Endodermal cell (in vitro differentiated cells): ENCODE measurements around the gene TNFRSF21. TPM values are rescaled to one million over a fixed set of nuclear protein-coding genes. Genes with fewer than 3 reads are reported as not detected.

Source experiments
- DNase-seq: peaks from one replicate; pipeline ENCODE4 v3.0.0-alpha.2; 2017
- H3K27ac ChIP-seq: 2 replicates; pipeline ENCODE4 v1.5.1; 2013; ENCODE audit warnings: mild to moderate bottlenecking, low read depth, low read length, moderate library complexity
- H3K27me3 ChIP-seq: 2 replicates; pipeline ENCODE4 v1.6.1; 2013; ENCODE audit warnings: mild to moderate bottlenecking, low read length, moderate library complexity; ENCODE audit not compliant: insufficient read depth, control insufficient read depth, poor library complexity, severe bottlenecking
- H3K36me3 ChIP-seq: 2 replicates; pipeline ENCODE4 v1.7.0; 2013; ENCODE audit warnings: mild to moderate bottlenecking, low read length, moderate library complexity; ENCODE audit not compliant: control insufficient read depth, insufficient read depth
- H3K4me1 ChIP-seq: one replicate; pipeline ENCODE4 v1.7.0; 2013; ENCODE audit warnings: low read length; ENCODE audit not compliant: control insufficient read depth, insufficient read depth
- H3K4me3 ChIP-seq: 2 replicates; pipeline ENCODE4 v1.5.1; 2013; ENCODE audit warnings: mild to moderate bottlenecking, low read length, moderate library complexity
- H3K9ac ChIP-seq: 2 replicates; pipeline ENCODE4 v1.6.1; 2013; ENCODE audit warnings: mild to moderate bottlenecking, low read length, moderate library complexity; ENCODE audit not compliant: poor library complexity, severe bottlenecking; ENCODE audit errors: extremely low read depth
- H3K9me3 ChIP-seq: 2 replicates; pipeline ENCODE4 v1.6.1; 2013; ENCODE audit warnings: mild to moderate bottlenecking, low read length, moderate library complexity; ENCODE audit not compliant: control insufficient read depth
- H3K27ac Mint-ChIP-seq: 2 replicates; pipeline ENCODE4 v1.8.0; 2020; ENCODE audit warnings: mixed read lengths
- H3K27me3 Mint-ChIP-seq: 2 replicates; pipeline ENCODE4 v1.8.0; 2021; ENCODE audit warnings: mild to moderate bottlenecking, mixed read lengths; ENCODE audit not compliant: insufficient read depth
- H3K36me3 Mint-ChIP-seq: 2 replicates; pipeline ENCODE4 v1.8.0; 2020; ENCODE audit warnings: low read depth, mixed read lengths
- H3K4me1 Mint-ChIP-seq: 2 replicates; pipeline ENCODE4 v1.8.0; 2020; ENCODE audit warnings: mixed read lengths
- H3K4me3 Mint-ChIP-seq: 2 replicates; pipeline ENCODE4 v1.8.0; 2020; ENCODE audit warnings: mild to moderate bottlenecking, moderate library complexity, mixed read lengths
- H3K9me3 Mint-ChIP-seq: 2 replicates; pipeline ENCODE4 v1.8.0; 2020; ENCODE audit warnings: mild to moderate bottlenecking, mixed read lengths
- CTCF ChIP-seq: fragments of 200-600 bp; sonication (generic); conservative IDR thresholded peaks from 2 replicates; pipeline ENCODE4 v1.5.0; 2021; ENCODE audit warnings: antibody characterized with exemption, mild to moderate bottlenecking
- WGBS, 2 experiments: methylation state at CpG; one replicate each; pipeline versions ENCODE4 v1.1.5 to v1.1.7; 2013; ENCODE audit warnings: missing lambda C conversion rate in 2 of 2, mixed read lengths in 1 of 2; ENCODE audit not compliant: insufficient coverage in 1 of 2, insufficient read length in 1 of 2; 5-methylcytosine and 5-hydroxymethylcytosine counted together
- total RNA-seq, 2 donors: library from RNA; stranded (reverse); fragmentation: NEBNext Ultra II Directional in 1 of 2; extraction: Animal tissue kit (Norgen Biotek cat#: 25700) in 1 of 2; gene quantifications; 2 replicates in 1 of 2; 3 replicates in 1 of 2; pipeline ENCODE4 v1.2.1, GENCODE V29; 2021

Gene TNFRSF21
- total RNA-seq, 2 donors from 2014 or later = 63.3 to 93.2 TPM

- Mint-ChIP-seq H3K36me3 (peaks cover 11% of the 10 kb centered on the region), H3K4me3 (peak overlapping the region; percentile 89), H3K4me1 (peaks cover 49% of the 10 kb centered on the region), H3K27ac (peak overlapping the region; percentile 91), H3K27me3 (no peaks in the 10 kb centered on the region), H3K9me3 (peaks cover 5% of the 10 kb centered on the region)
- TF ChIP-seq CTCF = no peak
- no peak for DNase-seq
- Histone ChIP-seq H3K36me3 (peaks cover 30% of the 10 kb centered on the region), H3K9ac (peak overlapping the region; percentile 69), H3K27me3 (no peaks in the 10 kb centered on the region), H3K4me1 (peaks cover 9% of the 10 kb centered on the region), H3K4me3 (peak overlapping the region; percentile 91), H3K9me3 (peaks cover 8% of the 10 kb centered on the region), H3K27ac (no peak overlapping the region)
- 82 to 84% methylated on average over 4 to 7 of the region's 7 CpGs for WGBS, 2 experiments
These were observed 2.1 kb downstream of the TNFRSF21 start for GRCh38 chr6:47307362-47308197.

DNA sequence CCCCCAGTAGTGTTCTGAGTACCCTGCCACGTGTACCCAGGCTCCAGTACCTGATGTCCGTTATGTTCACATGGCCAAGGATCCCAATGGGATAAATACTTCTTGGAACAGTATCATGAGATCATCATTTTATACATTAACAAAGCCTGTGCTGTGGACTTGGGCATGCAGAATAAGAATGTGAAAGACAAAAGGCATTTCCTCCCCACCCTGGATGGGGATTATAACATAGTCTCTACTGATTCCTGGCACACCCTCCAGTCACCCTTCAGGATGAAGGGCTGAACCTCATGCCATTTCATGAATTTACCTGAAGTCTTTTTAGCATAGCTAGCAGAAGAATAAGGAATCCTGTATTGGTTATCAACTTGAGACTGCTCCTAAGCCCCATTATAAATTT is 2.8 kb downstream of the TNFRSF21 start:
- H3K4me1 ChIP-seq = peaks cover 9% of the 10 kb centered on the region
- H3K4me3 ChIP-seq = peak overlapping the region; percentile 91
- H3K27ac ChIP-seq = no peak overlapping the region
- H3K27me3 ChIP-seq = no peaks in the 10 kb centered on the region
- peak overlapping the region; percentile 89 for H3K4me3 Mint-ChIP-seq
- H3K27ac Mint-ChIP-seq = no peak overlapping the region
- H3K9me3 ChIP-seq = peaks cover 2% of the 10 kb centered on the region
- peaks cover 30% of the 10 kb centered on the region for H3K36me3 ChIP-seq
- H3K27me3 Mint-ChIP-seq = no peaks in the 10 kb centered on the region
- no peak overlapping the region for H3K9ac ChIP-seq
- TF ChIP-seq CTCF = no peak
- H3K36me3 Mint-ChIP-seq = peaks cover 8% of the 10 kb centered on the region
- peaks cover 56% of the 10 kb centered on the region for H3K4me1 Mint-ChIP-seq
- DNase-seq = no peak
- WGBS, 2 experiments = 79 to 100% methylated on average over 2 of the region's 2 CpGs
- H3K9me3 Mint-ChIP-seq = no peaks in the 10 kb centered on the region

GRCh38 chr6:47303861-47304260 is 5.8 kb downstream of the TNFRSF21 start:
- Mint-ChIP-seq H3K27ac (no peak overlapping the region), H3K4me1 (peaks cover 66% of the 10 kb centered on the region), H3K9me3 (no peaks in the 10 kb centered on the region), H3K36me3 (peaks cover 7% of the 10 kb centered on the region), H3K4me3 (no peak overlapping the region), H3K27me3 (no peaks in the 10 kb centered on the region)
- WGBS, 2 experiments = 90% methylated on average over 1 of the region's 1 CpG; no CpG with 5 or more reads in 1 of the 2 experiments
- TF ChIP-seq CTCF = no peak
- Histone ChIP-seq H3K9ac (no peak overlapping the region), H3K9me3 (no peaks in the 10 kb centered on the region), H3K4me3 (peak overlapping the region; percentile 91), H3K36me3 (peaks cover 41% of the 10 kb centered on the region), H3K27me3 (no peaks in the 10 kb centered on the region), H3K4me1 (peaks cover 9% of the 10 kb centered on the region), H3K27ac (no peak overlapping the region)
- DNase-seq = no peak
